Measurements from ENCODE around the gene C3orf20.

DNA sequence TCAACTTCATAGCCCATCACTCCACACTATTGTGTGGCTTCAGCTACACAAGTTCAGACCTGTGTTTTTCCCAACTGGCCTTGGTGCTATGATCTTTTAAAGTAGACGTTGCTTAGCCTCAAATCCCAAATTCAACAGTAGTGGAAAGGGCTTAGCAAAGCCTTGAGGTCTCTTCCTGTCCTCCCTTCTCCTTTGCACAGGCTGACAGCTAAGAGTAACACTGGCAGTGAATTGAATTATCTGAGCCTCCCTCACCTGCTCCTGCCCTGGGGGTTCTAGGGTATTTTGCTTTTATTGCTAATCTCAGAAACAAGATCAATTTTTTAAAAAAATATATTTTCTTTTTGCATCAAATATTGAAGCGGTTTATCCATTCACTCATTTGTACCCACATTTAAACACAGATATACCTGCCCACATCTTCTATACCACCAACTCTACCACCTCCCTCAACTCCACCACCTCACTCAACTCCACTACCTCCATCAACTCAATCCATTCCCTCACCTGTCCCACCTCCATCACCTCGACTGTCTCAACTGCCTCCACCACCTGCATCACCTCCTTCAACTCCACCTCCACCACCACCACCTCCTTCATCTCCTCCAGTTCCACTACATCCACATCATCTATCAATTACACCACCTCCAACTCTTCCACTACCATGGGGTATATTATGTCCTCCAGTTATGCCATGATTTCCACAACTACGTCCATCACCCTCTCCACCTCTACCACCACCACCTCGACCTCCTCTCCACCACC is 133.7 kb downstream of the C3orf20 start:
- TF ChIP-seq CTCF (IDR thresholded peaks at IDR 0.05) (no peak), POLR2A (IDR thresholded peaks at IDR 0.05) (no peak)
